Smooth muscle cell (in vitro differentiated cells): ENCODE measurements around the gene GFRA1. TPM values are rescaled to one million over a fixed set of nuclear protein-coding genes. Genes with fewer than 3 reads are reported as not detected.

Experiments
- DNase-seq: peaks from one replicate; lab custom pipeline; 2025; ENCODE audit not compliant: unreplicated experiment; lab: John Stamatoyannopoulos, UW
- H2AFZ ChIP-seq: fragments of 200-600 bp; sonication (generic); 2 replicates; pipeline ENCODE4 v1.6.0; 2016; ENCODE audit warnings: antibody characterized with exemption, low read depth, mild to moderate bottlenecking
- H3F3A ChIP-seq: fragments of 200-600 bp; sonication (generic); 2 replicates; pipeline ENCODE4 v1.6.0; 2017; ENCODE audit warnings: antibody characterized with exemption, low read depth
- H3K27ac ChIP-seq: fragments of 200-600 bp; sonication (generic); 2 replicates; pipeline ENCODE4 v1.5.1; 2016; ENCODE audit warnings: low read depth, mild to moderate bottlenecking
- H3K27me3 ChIP-seq: fragments of 200-600 bp; sonication (generic); 2 replicates; pipeline ENCODE4 v1.6.1; 2016; ENCODE audit warnings: low read depth, mild to moderate bottlenecking
- H3K36me3 ChIP-seq: fragments of 200-600 bp; sonication (generic); 2 replicates; pipeline ENCODE4 v1.5.1; 2016; ENCODE audit warnings: low read depth
- H3K4me1 ChIP-seq: fragments of 200-600 bp; sonication (generic); 2 replicates; pipeline ENCODE4 v1.5.1; 2016; ENCODE audit warnings: low read depth
- H3K4me2 ChIP-seq: fragments of 200-600 bp; sonication (generic); 2 replicates; pipeline ENCODE4 v1.6.0; 2016; ENCODE audit warnings: mild to moderate bottlenecking
- H3K4me3 ChIP-seq: fragments of 200-600 bp; sonication (generic); 2 replicates; pipeline ENCODE4 v1.5.1; 2016; ENCODE audit warnings: mild to moderate bottlenecking
- H3K79me2 ChIP-seq: fragments of 200-600 bp; sonication (generic); 2 replicates; pipeline ENCODE4 v1.6.0; 2016; ENCODE audit warnings: low read depth, mild to moderate bottlenecking
- H3K9ac ChIP-seq: fragments of 200-600 bp; sonication (generic); 2 replicates; pipeline ENCODE4 v1.6.0; 2016; ENCODE audit warnings: low read depth
- H3K9me3 ChIP-seq: fragments of 200-600 bp; sonication (generic); replicated peaks from 2 replicates; pipeline ENCODE4 v1.5.1; 2016; ENCODE audit warnings: low read depth
- H4K20me1 ChIP-seq: fragments of 200-600 bp; sonication (generic); 2 replicates; pipeline ENCODE4 v1.6.0; 2016; ENCODE audit warnings: low read depth
- WGBS: methylation state at CpG from one replicate; pipeline ENCODE4 v1.1.7; 2016; ENCODE audit warnings: low lambda C conversion rate; 5-methylcytosine and 5-hydroxymethylcytosine counted together
- polyA plus RNA-seq: library from polyadenylated mRNA; unstranded; fragments of >200 nt; fragmentation: Nextera tagmentation; extraction: Ambion mirVana; gene quantifications from 2 replicates; pipeline ENCODE4 v1.2.1, GENCODE V29; 2016
- total RNA-seq: library from RNA; depleted of rRNA; stranded (reverse); fragments of >200 nt; gene quantifications from 2 replicates; pipeline ENCODE4 v1.2.3, GENCODE V29; 2014
- TF ChIP-seq, protein P1 (sequence below): fragments of 200-600 bp; sonication (generic); IDR thresholded peaks from 2 replicates; pipeline ENCODE4 v1.5.1; 2017; ENCODE audit warnings: borderline replicate concordance, mild to moderate bottlenecking, antibody characterized with exemption; ENCODE audit not compliant: insufficient read depth, poor library complexity, severe bottlenecking

Gene GFRA1
- total and polyA plus RNA-seq, 2 experiments from 2014 or later: 1.3 to 1.9 TPM

- Histone ChIP-seq H4K20me1 (no peaks in the 10 kb centered on the region), H3K4me2 (no peak overlapping the region), H3K9me3 (peaks cover 3% of the 10 kb centered on the region), H3K4me3 (no peak overlapping the region), H3F3A (no peaks in the 10 kb centered on the region), H3K79me2 (no peaks in the 10 kb centered on the region), H3K27me3 (no peaks in the 10 kb centered on the region), H3K27ac (no peak overlapping the region), H3K4me1 (no peaks in the 10 kb centered on the region), H3K9ac (no peak overlapping the region), H3K36me3 (no peaks in the 10 kb centered on the region), H2AFZ (no peak overlapping the region)
- no peak for DNase-seq
- TF ChIP-seq, protein P1, sequence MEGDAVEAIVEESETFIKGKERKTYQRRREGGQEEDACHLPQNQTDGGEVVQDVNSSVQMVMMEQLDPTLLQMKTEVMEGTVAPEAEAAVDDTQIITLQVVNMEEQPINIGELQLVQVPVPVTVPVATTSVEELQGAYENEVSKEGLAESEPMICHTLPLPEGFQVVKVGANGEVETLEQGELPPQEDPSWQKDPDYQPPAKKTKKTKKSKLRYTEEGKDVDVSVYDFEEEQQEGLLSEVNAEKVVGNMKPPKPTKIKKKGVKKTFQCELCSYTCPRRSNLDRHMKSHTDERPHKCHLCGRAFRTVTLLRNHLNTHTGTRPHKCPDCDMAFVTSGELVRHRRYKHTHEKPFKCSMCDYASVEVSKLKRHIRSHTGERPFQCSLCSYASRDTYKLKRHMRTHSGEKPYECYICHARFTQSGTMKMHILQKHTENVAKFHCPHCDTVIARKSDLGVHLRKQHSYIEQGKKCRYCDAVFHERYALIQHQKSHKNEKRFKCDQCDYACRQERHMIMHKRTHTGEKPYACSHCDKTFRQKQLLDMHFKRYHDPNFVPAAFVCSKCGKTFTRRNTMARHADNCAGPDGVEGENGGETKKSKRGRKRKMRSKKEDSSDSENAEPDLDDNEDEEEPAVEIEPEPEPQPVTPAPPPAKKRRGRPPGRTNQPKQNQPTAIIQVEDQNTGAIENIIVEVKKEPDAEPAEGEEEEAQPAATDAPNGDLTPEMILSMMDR: no peak
- 47% methylated on average over 1 of the region's 1 CpG for WGBS
Measured at GRCh38 chr10:116130006-116130405, 143.0 kb downstream of the GFRA1 start.

DNA sequence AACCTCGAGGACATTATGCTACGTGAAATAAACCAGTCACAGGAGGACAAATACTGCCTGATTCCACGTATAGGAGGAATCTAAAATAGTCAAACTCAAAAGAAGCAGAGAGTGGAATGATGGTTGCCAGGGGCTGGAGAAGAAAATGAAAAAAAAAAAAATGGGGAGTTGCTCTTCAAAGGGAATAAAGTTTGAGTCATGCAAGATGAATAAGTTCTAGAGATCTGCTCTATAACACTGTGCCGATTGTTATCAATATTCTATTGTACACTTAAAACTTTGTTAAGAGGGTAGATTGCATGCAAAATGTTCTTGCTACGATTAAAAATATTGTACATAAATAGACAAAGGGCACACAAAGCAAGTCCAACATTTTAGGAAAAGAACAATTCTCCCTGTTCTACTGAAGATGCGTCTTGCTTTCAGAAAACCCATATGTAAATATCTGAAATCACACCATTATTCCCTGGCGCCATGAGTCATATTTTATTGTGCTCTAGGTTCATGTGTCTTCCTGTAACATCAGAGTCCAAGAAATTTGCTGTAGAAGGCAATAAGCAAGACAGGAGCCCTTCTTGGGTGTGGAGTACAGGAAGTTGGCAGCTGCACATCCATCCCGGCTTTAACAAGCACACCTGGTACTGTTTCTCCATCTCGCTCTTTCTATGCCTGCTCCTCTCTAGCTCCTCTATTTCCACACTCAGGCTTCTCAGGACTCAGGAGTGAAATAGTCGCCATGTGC, 145.9 kb downstream of the GFRA1 start:
- H3K36me3 ChIP-seq: no peaks in the 10 kb centered on the region
- H3K4me2 ChIP-seq: no peak overlapping the region
- H3K27ac ChIP-seq: no peak overlapping the region
- no peak overlapping the region for H2AFZ ChIP-seq
- H3K9ac ChIP-seq: no peak overlapping the region
- no peak for DNase-seq
- no peaks in the 10 kb centered on the region for H3F3A ChIP-seq
- TF ChIP-seq, protein P1: no peak
- no peaks in the 10 kb centered on the region for H3K4me1 ChIP-seq
- H4K20me1 ChIP-seq: no peaks in the 10 kb centered on the region
- peaks cover 3% of the 10 kb centered on the region for H3K9me3 ChIP-seq
- WGBS: 89% methylated on average over 10 of the region's 10 CpGs
- no peaks in the 10 kb centered on the region for H3K27me3 ChIP-seq
- no peaks in the 10 kb centered on the region for H3K79me2 ChIP-seq
- H3K4me3 ChIP-seq: no peak overlapping the region

GRCh38 chr10:116126239-116126638, 146.8 kb downstream of the GFRA1 start:
- WGBS: 90% methylated on average over 3 of the region's 3 CpGs
- Histone ChIP-seq H3K9ac (no peak overlapping the region), H3K4me3 (no peak overlapping the region), H2AFZ (no peak overlapping the region), H4K20me1 (no peaks in the 10 kb centered on the region), H3K27me3 (no peaks in the 10 kb centered on the region), H3K27ac (no peak overlapping the region), H3K36me3 (no peaks in the 10 kb centered on the region), H3K4me2 (no peak overlapping the region), H3K4me1 (no peaks in the 10 kb centered on the region), H3K9me3 (peaks cover 3% of the 10 kb centered on the region), H3F3A (no peaks in the 10 kb centered on the region), H3K79me2 (no peaks in the 10 kb centered on the region)
- no peak for DNase-seq
- TF ChIP-seq, protein P1: no peak

DNA sequence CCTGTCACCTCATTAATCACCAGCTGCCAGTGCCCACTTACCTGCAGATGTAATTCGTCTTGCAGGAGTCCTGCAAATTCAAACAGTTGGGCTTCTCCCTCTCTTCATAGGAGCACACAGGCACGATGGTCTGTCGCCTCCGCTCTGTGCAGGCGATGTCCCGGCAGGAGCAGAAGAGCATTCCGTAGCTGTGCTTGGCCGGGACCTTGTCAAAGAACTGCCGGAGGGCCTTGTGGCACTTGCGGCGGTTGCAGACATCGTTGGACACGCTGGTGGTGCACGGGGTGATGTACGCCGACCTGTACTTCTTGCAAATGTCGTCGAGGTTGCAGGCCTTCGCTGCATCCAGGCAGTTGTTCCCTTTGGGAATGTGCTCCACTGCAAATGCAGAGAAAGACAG, 147.8 kb downstream of the GFRA1 start:
- no peak overlapping the region for H3K27ac ChIP-seq
- no peak for DNase-seq
- no peaks in the 10 kb centered on the region for H4K20me1 ChIP-seq
- H3K9me3 ChIP-seq: peaks cover 3% of the 10 kb centered on the region
- no peaks in the 10 kb centered on the region for H3K36me3 ChIP-seq
- H2AFZ ChIP-seq: no peak overlapping the region
- no peak overlapping the region for H3K4me2 ChIP-seq
- H3K4me1 ChIP-seq: no peaks in the 10 kb centered on the region
- TF ChIP-seq, protein P1: no peak
- no peaks in the 10 kb centered on the region for H3K79me2 ChIP-seq
- no peak overlapping the region for H3K9ac ChIP-seq
- H3F3A ChIP-seq: no peaks in the 10 kb centered on the region
- WGBS: 83% methylated on average over 19 of the region's 19 CpGs
- H3K4me3 ChIP-seq: no peak overlapping the region
- H3K27me3 ChIP-seq: no peaks in the 10 kb centered on the region
